CD4-positive, alpha-beta memory T cell (primary cell): ENCODE results near the gene PPFIBP2. TPM values are rescaled to one million over a fixed set of nuclear protein-coding genes. Genes with fewer than 3 reads are reported as not detected.

Source experiments
- CTCF ChIA-PET: fragments of 350-600 bp; sonication (Branson Sonifier 250); formaldehyde crosslinking; loops from one replicate; lab custom pipeline; 2021; ENCODE audit warnings: inconsistent platforms; ENCODE audit not compliant: partially characterized antibody; lab: Charles Lee
- POLR2A ChIA-PET: fragments of 350-600 bp; sonication (Branson Sonifier 250); formaldehyde crosslinking; loops from one replicate; lab custom pipeline; 2021; ENCODE audit not compliant: partially characterized antibody; lab: Charles Lee
- DNase-seq, 5 donors: peaks; one replicate each; pipeline versions ENCODE4 v3.0.0 to v3.0.0-alpha.2; 2020 to 2022; ENCODE audit warnings: mixed read lengths in 1 of 5
- H3K27ac ChIP-seq: one replicate; pipeline ENCODE4 v1.7.0; 2013; ENCODE audit warnings: low read depth, low read length
- H3K27me3 ChIP-seq: 2 replicates; pipeline ENCODE4 v1.7.0; 2013; ENCODE audit warnings: mild to moderate bottlenecking, low read length, moderate library complexity; ENCODE audit not compliant: insufficient read depth
- H3K36me3 ChIP-seq: 2 replicates; pipeline ENCODE4 v1.7.0; 2013; ENCODE audit warnings: mild to moderate bottlenecking, low read length, moderate library complexity; ENCODE audit not compliant: insufficient read depth
- H3K4me1 ChIP-seq: 2 replicates; pipeline ENCODE4 v1.7.0; 2013; ENCODE audit warnings: mild to moderate bottlenecking, low read length, moderate library complexity; ENCODE audit not compliant: insufficient read depth
- H3K4me3 ChIP-seq, 2 donors: one replicate each; pipeline ENCODE4 v1.7.0; 2013; ENCODE audit warnings: low read length in 2 of 2, mild to moderate bottlenecking in 1 of 2
- H3K9me3 ChIP-seq, 2 donors: one replicate each; pipeline ENCODE4 v1.7.0; 2013; ENCODE audit warnings: low read length in 2 of 2, control low read depth in 1 of 2; ENCODE audit not compliant: control insufficient read depth in 1 of 2
- H3K27ac Mint-ChIP-seq, 7 donors: one replicate each; pipeline ENCODE4 v1.8.0; 2020 to 2021; ENCODE audit warnings: mixed read lengths in 7 of 7, mild to moderate bottlenecking in 6 of 7, inconsistent platforms in 3 of 7, moderate library complexity in 3 of 7
- H3K27me3 Mint-ChIP-seq, 2 donors: one replicate each; pipeline ENCODE4 v1.8.0; 2020 to 2021; ENCODE audit warnings: mixed read lengths in 2 of 2
- H3K36me3 Mint-ChIP-seq, 2 donors: one replicate each; pipeline ENCODE4 v1.8.0; 2020 to 2021; ENCODE audit warnings: mixed read lengths in 2 of 2, inconsistent platforms in 1 of 2, mild to moderate bottlenecking in 1 of 2
- H3K4me1 Mint-ChIP-seq, 4 donors: one replicate each; pipeline ENCODE4 v1.8.0; 2020 to 2021; ENCODE audit warnings: mixed read lengths in 4 of 4, mild to moderate bottlenecking in 1 of 4
- H3K4me3 Mint-ChIP-seq, 8 donors: one replicate each; pipeline ENCODE4 v1.8.0; 2020 to 2021; ENCODE audit warnings: mixed read lengths in 8 of 8, mild to moderate bottlenecking in 7 of 8, moderate library complexity in 6 of 8, inconsistent platforms in 3 of 8
- H3K9me3 Mint-ChIP-seq, 8 donors: one replicate each; pipeline ENCODE4 v1.8.0; 2020 to 2021; ENCODE audit warnings: mixed read lengths in 8 of 8, mild to moderate bottlenecking in 5 of 8, inconsistent platforms in 3 of 8, moderate library complexity in 1 of 8
- intact Hi-C: fragments of 100-400 bp; cut with micrococcal nuclease; formaldehyde crosslinking; loops from one replicate; pipeline ENCODE4 v1.15.1; 2023
- polyA plus RNA-seq, 2 donors: library from polyadenylated mRNA; unstranded; fragments of 300-500 nt; fragmentation: Illumina TruSeq; gene quantifications; one replicate each; pipeline ENCODE4 v1.2.3, GENCODE V29; 2021
- total RNA-seq, 2 experiments: library from RNA; stranded (reverse); gene quantifications; one replicate each; pipeline ENCODE4 v1.2.3, GENCODE V29; 2021

The PPFIBP2 gene
- total and polyA plus RNA-seq, 4 experiments from 2014 or later, result 4.0 to 22.0 (median 19.0) TPM

- ChIA-PET CTCF (interaction anchor here (1.1 to 4.7 kb wide), 3 partner anchors 23 to 157 kb away, joined by 4 to 49 read pairs (median 5); partner anchors contain the start of gene PPFIBP2), POLR2A (no interaction called here)
- intact Hi-C loops, result no loop called here
- no peaks in the 10 kb centered on the region for H3K9me3 Mint-ChIP-seq
- Histone ChIP-seq H3K27ac (no peak overlapping the region), H3K9me3 (no peaks in the 10 kb centered on the region), H3K4me1 (peaks cover 7% of the 10 kb centered on the region), H3K4me3 (no peak overlapping the region), H3K27me3 (peaks cover 7% of the 10 kb centered on the region), H3K36me3 (no peaks in the 10 kb centered on the region)
- H3K4me3 Mint-ChIP-seq, result no peak overlapping the region
- H3K27me3 Mint-ChIP-seq, result peaks cover 20 to 21% of the 10 kb centered on the region in 2 donors
- no peak for DNase-seq
- no peak overlapping the region for H3K27ac Mint-ChIP-seq
- peaks cover 3 to 8% (median 3%) of the 10 kb centered on the region in 4 donors for H3K4me1 Mint-ChIP-seq
- peaks cover 2 to 5% of the 10 kb centered on the region in 2 donors for H3K36me3 Mint-ChIP-seq
Observed at GRCh38 chr11:7668464-7668863, 154.7 kb downstream of the PPFIBP2 start.

GRCh38 chr11:7668911-7669310 is 155.1 kb downstream of the PPFIBP2 start:
- H3K9me3 ChIP-seq, result no peaks in the 10 kb centered on the region
- H3K4me1 Mint-ChIP-seq, result peaks cover 3 to 9% (median 4%) of the 10 kb centered on the region in 4 donors
- H3K27ac Mint-ChIP-seq, result no peak overlapping the region
- intact Hi-C loops, result no loop called here
- H3K27me3 Mint-ChIP-seq, result peaks cover 20 to 22% of the 10 kb centered on the region in 2 donors
- ChIA-PET POLR2A (no interaction called here), CTCF (interaction anchor here (1.2 to 4.7 kb wide), 3 partner anchors 23 to 157 kb away, joined by 4 to 49 read pairs (median 5); partner anchors contain the start of gene PPFIBP2)
- H3K9me3 Mint-ChIP-seq, result no peaks in the 10 kb centered on the region
- H3K27me3 ChIP-seq, result peaks cover 7% of the 10 kb centered on the region
- H3K36me3 Mint-ChIP-seq, result peaks cover 2 to 5% of the 10 kb centered on the region in 2 donors
- no peaks in the 10 kb centered on the region for H3K36me3 ChIP-seq
- no peak overlapping the region for H3K4me3 ChIP-seq
- H3K4me3 Mint-ChIP-seq, result no peak overlapping the region
- no peak for DNase-seq
- peaks cover 9% of the 10 kb centered on the region for H3K4me1 ChIP-seq
- no peak overlapping the region for H3K27ac ChIP-seq

GRCh38 chr11:7670641-7671040 is 156.8 kb downstream of the PPFIBP2 start:
- Mint-ChIP-seq H3K9me3 (no peaks in the 10 kb centered on the region), H3K4me1 (peaks cover 6 to 18% (median 10%) of the 10 kb centered on the region in 4 donors), H3K4me3 (peak overlapping the region in 1 of 8 donors; percentile 46), H3K36me3 (peaks cover 2 to 5% of the 10 kb centered on the region in 2 donors), H3K27ac (no peak overlapping the region), H3K27me3 (peaks cover 33 to 39% of the 10 kb centered on the region in 2 donors)
- POLR2A ChIA-PET, result no interaction called here
- CTCF ChIA-PET, result no interaction called here
- Histone ChIP-seq H3K36me3 (no peaks in the 10 kb centered on the region), H3K27ac (no peak overlapping the region), H3K4me3 (no peak overlapping the region), H3K27me3 (peaks cover 7% of the 10 kb centered on the region), H3K4me1 (peaks cover 14% of the 10 kb centered on the region), H3K9me3 (no peaks in the 10 kb centered on the region)
- no peak for DNase-seq
- intact Hi-C loops, result no loop called here

- Histone ChIP-seq H3K9me3 (no peaks in the 10 kb centered on the region), H3K4me1 (peaks cover 14% of the 10 kb centered on the region), H3K27me3 (peaks cover 7% of the 10 kb centered on the region), H3K36me3 (no peaks in the 10 kb centered on the region), H3K27ac (no peak overlapping the region), H3K4me3 (no peak overlapping the region)
- CTCF ChIA-PET, result no interaction called here
- Mint-ChIP-seq H3K36me3 (no peaks in the 10 kb centered on the region), H3K27me3 (peaks cover 37 to 47% of the 10 kb centered on the region in 2 donors), H3K27ac (no peak overlapping the region), H3K4me1 (peaks cover 5 to 18% (median 9%) of the 10 kb centered on the region in 4 donors), H3K4me3 (peak overlapping the region in 1 of 8 donors; percentile 43), H3K9me3 (no peaks in the 10 kb centered on the region)
- DNase-seq, result no peak
- POLR2A ChIA-PET, result no interaction called here
- intact Hi-C loops, result no loop called here
Observed at GRCh38 chr11:7671347-7672215, 157.8 kb downstream of the PPFIBP2 start.

- Histone ChIP-seq H3K36me3 (no peaks in the 10 kb centered on the region), H3K27ac (no peak overlapping the region), H3K27me3 (peaks cover 7% of the 10 kb centered on the region), H3K4me1 (peaks cover 14% of the 10 kb centered on the region), H3K4me3 (no peak overlapping the region), H3K9me3 (no peaks in the 10 kb centered on the region)
- peak overlapping the region in 7 of 8 donors; percentile 45 to 75 (median 61) for H3K4me3 Mint-ChIP-seq
- peaks cover 5 to 18% (median 9%) of the 10 kb centered on the region in 4 donors for H3K4me1 Mint-ChIP-seq
- no peaks in the 10 kb centered on the region for H3K9me3 Mint-ChIP-seq
- ChIA-PET CTCF (no interaction called here), POLR2A (no interaction called here)
- no peak for DNase-seq
- H3K36me3 Mint-ChIP-seq, result no peaks in the 10 kb centered on the region
- intact Hi-C loops, result no loop called here
- peaks cover 37 to 52% of the 10 kb centered on the region in 2 donors for H3K27me3 Mint-ChIP-seq
- no peak overlapping the region for H3K27ac Mint-ChIP-seq
Observed at GRCh38 chr11:7672276-7672959, 158.6 kb downstream of the PPFIBP2 start.

GRCh38 chr11:7672960-7673723 is 159.3 kb downstream of the PPFIBP2 start, which contains the start of gene CYB5R2:
Gene CYB5R2 (minus strand): TSS chr11:7673500. CDS start chr11:7672825, 675 bp downstream.
- Histone ChIP-seq H3K4me1 (peaks cover 14% of the 10 kb centered on the region), H3K36me3 (no peaks in the 10 kb centered on the region), H3K9me3 (no peaks in the 10 kb centered on the region), H3K27me3 (peaks cover 7% of the 10 kb centered on the region), H3K4me3 (no peak within 1 kb of the TSS), H3K27ac (no peak within 1 kb of the TSS)
- Mint-ChIP-seq H3K27ac (no peak within 1 kb of the TSS), H3K4me3 (peak within 1 kb of the TSS; percentile 67 to 90 (median 78)), H3K9me3 (no peaks in the 10 kb centered on the region), H3K27me3 (peaks cover 38 to 59% of the 10 kb centered on the region in 2 donors), H3K4me1 (peaks cover 5 to 18% (median 11%) of the 10 kb centered on the region in 4 donors), H3K36me3 (no peaks in the 10 kb centered on the region)
- POLR2A ChIA-PET, result no interaction called here
- CTCF ChIA-PET, result interaction anchor here (1.2 kb wide), 1 partner anchor 8 kb away, joined by 3 read pairs; no protein-coding TSS in a partner anchor
- intact Hi-C loops, result no loop called here
- DNase-seq, result no peak
